Vagina (tissue), 2 donors: ENCODE data around the gene SLC25A26.

ENCODE experiments used
- POLR2A ChIP-seq, 2 donors: fragments of 450-650 bp; IDR thresholded peaks; one replicate each; pipeline ENCODE4 v1.6.1; 2017; ENCODE audit warnings: antibody characterized with exemption in 2 of 2, mild to moderate bottlenecking in 2 of 2, moderate library complexity in 2 of 2
- POLR2AphosphoS5 ChIP-seq, 2 donors: sonication (generic); formaldehyde crosslinking; IDR thresholded peaks; one replicate each; pipeline ENCODE4 v1.9.0; 2017; ENCODE audit warnings: antibody characterized with exemption in 2 of 2, mild to moderate bottlenecking in 2 of 2, low read depth in 1 of 2; ENCODE audit not compliant: insufficient read depth in 1 of 2
- TF ChIP-seq, protein P1 (sequence below), 3 experiments: fragments of 450-650 bp in 2 of 3; fragments of 200-600 bp in 1 of 3; sonication (generic) in 1 of 3; IDR thresholded peaks; one replicate each; pipeline ENCODE4 v1.5.1; 2017 to 2019; ENCODE audit warnings: antibody characterized with exemption in 3 of 3, mild to moderate bottlenecking in 2 of 3, moderate library complexity in 2 of 3

DNA sequence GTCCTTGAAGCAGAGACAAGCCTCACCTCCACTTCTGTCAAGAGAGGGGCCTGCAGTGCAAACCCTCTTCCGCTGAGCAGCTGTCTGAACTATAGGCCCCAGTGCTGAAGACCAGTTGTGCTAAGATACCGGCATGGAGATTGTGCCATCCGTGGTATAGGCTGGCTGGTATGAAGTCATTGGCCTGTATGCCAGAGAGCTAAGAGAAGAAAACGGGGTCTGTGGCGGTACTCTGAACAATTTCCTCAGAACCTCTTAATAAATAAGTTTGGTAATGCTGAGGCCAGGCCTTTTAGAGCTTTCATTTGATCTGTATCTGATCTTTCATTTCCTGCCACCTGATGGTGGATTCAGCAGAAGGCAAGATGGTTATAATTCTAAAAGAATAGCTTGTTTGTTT lies 157.0 kb downstream of the SLC25A26 start:
- TF ChIP-seq, protein P1, sequence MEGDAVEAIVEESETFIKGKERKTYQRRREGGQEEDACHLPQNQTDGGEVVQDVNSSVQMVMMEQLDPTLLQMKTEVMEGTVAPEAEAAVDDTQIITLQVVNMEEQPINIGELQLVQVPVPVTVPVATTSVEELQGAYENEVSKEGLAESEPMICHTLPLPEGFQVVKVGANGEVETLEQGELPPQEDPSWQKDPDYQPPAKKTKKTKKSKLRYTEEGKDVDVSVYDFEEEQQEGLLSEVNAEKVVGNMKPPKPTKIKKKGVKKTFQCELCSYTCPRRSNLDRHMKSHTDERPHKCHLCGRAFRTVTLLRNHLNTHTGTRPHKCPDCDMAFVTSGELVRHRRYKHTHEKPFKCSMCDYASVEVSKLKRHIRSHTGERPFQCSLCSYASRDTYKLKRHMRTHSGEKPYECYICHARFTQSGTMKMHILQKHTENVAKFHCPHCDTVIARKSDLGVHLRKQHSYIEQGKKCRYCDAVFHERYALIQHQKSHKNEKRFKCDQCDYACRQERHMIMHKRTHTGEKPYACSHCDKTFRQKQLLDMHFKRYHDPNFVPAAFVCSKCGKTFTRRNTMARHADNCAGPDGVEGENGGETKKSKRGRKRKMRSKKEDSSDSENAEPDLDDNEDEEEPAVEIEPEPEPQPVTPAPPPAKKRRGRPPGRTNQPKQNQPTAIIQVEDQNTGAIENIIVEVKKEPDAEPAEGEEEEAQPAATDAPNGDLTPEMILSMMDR (IDR thresholded peaks at IDR 0.05), result no peak
- no peak for TF ChIP-seq POLR2AphosphoS5 (IDR thresholded peaks at IDR 0.05; ENCODE audit: insufficient read depth in 1 of 2, low read depth in 1 of 2)
- no peak for TF ChIP-seq POLR2A (IDR thresholded peaks at IDR 0.05)
